A549 (cell line): ENCODE measurements around the gene OR4B1. TPM values are rescaled to one million over a fixed set of nuclear protein-coding genes. Genes with fewer than 3 reads are reported as not detected.
"Not testable (repeated sequence)": the region's sequence is repeated elsewhere in the genome, so short reads cannot be mapped to it uniquely, and the experiment has no call there.

Experiments
- ATAC-seq, 2 experiments: fragments of 200-7000 bp in 1 of 2; fragments of >200 bp in 1 of 2; cut with Nextera tagmentation in 1 of 2; cut with Tn5 transposase in 1 of 2; 3 replicates each; pipeline versions ENCODE4 v1.8.0 to v1.9.1; 2018 to 2020; ENCODE audit warnings: mild to moderate bottlenecking in 1 of 2, moderate library complexity in 1 of 2
- CTCF ChIA-PET: fragments of 300-600 bp; sonication (Branson Sonifier 250); formaldehyde crosslinking; extraction: SDS; loops from one replicate; lab custom pipeline; 2021; ENCODE audit warnings: antibody characterized with exemption, inconsistent platforms; lab: Yijun Ruan, JAX
- POLR2A ChIA-PET: fragments of 350-600 bp; formaldehyde crosslinking; extraction: SDS; loops from one replicate; lab custom pipeline; 2021; ENCODE audit warnings: antibody characterized with exemption, inconsistent platforms; lab: Yijun Ruan, JAX
- DNase-seq, 2 experiments: peaks; one replicate each; pipeline versions ENCODE4 v3.0.0 to v3.0.0-alpha.2; 2011 to 2016; ENCODE audit warnings: low read depth in 1 of 2, low spot score in 1 of 2
- FAIRE-seq: peaks from 2 replicates; lab custom pipeline; 2011; peaks lifted over from hg19 to GRCh38; lab: Jason Lieb, UNC
- H3K27ac ChIP-seq, 2 experiments: fragments of >200 bp; sonication (Bioruptor Twin); formaldehyde crosslinking; 3 replicates each; pipeline ENCODE4 v1.5.1; 2016 to 2017
- H3K4me1 ChIP-seq: fragments of >200 bp; sonication (Bioruptor Twin); formaldehyde crosslinking; 3 replicates; pipeline ENCODE4 v1.6.1; 2016
- H3K4me2 ChIP-seq: fragments of >200 bp; sonication (Bioruptor Twin); formaldehyde crosslinking; 3 replicates; pipeline ENCODE4 v1.6.1; 2016
- H3K4me3 ChIP-seq: fragments of >200 bp; sonication (Bioruptor Twin); formaldehyde crosslinking; 3 replicates; pipeline ENCODE4 v1.5.1; 2016
- H3K9me3 ChIP-seq: fragments of >200 bp; sonication (Bioruptor Twin); formaldehyde crosslinking; 3 replicates; pipeline ENCODE4 v1.6.1; 2016
- EHMT2 ChIP-seq: fragments of 200-600 bp; sonication (generic); IDR thresholded peaks from 2 replicates; pipeline ENCODE4 v1.6.1; 2016; ENCODE audit warnings: antibody characterized with exemption, low read depth, mild to moderate bottlenecking, moderate library complexity
- HOXB5 ChIP-seq: fragments of 250-450 bp; sonication (Bioruptor Pico); IDR thresholded peaks from 2 replicates; pipeline ENCODE4 v1.5.0; 2020; ENCODE audit warnings: mild to moderate bottlenecking, moderate library complexity
- MAFK ChIP-seq: fragments of 450-650 bp; IDR thresholded peaks from 2 replicates; pipeline ENCODE4 v1.6.1; 2014; ENCODE audit not compliant: partially characterized antibody
- MAX ChIP-seq: IDR thresholded peaks from 2 replicates; pipeline ENCODE4 v1.6.1; 2012
- NPAS2 ChIP-seq: fragments of 250-450 bp; sonication (Bioruptor Pico); IDR thresholded peaks from 2 replicates; pipeline ENCODE4 v1.8.0; 2022; ENCODE audit warnings: mild to moderate bottlenecking, moderate library complexity, borderline replicate concordance
- PHF8 ChIP-seq: fragments of 200-600 bp; sonication (generic); IDR thresholded peaks from 2 replicates; pipeline ENCODE4 v1.6.1; 2016; ENCODE audit warnings: low read depth, mild to moderate bottlenecking, antibody characterized with exemption, moderate library complexity, borderline replicate concordance
- POLR2AphosphoS2 ChIP-seq: conservative IDR thresholded peaks from 2 replicates; pipeline ENCODE4 v1.6.1; 2012; ENCODE audit warnings: low read length, improper control_type of control experiment, inconsistent platforms
- RAD21 ChIP-seq, 2 experiments: fragments of >200 bp in 1 of 2; sonication (Bioruptor Twin) in 1 of 2; formaldehyde crosslinking in 1 of 2; IDR thresholded peaks in 1 of 2; conservative IDR thresholded peaks in 1 of 2; 2 replicates in 1 of 2; 3 replicates in 1 of 2; pipeline ENCODE4 v1.6.1; 2012 to 2018; ENCODE audit warnings: inconsistent platforms in 1 of 2
- RARB ChIP-seq: fragments of 250-450 bp; sonication (Bioruptor Pico); IDR thresholded peaks from 2 replicates; pipeline ENCODE4 v1.8.0; 2021; ENCODE audit warnings: mild to moderate bottlenecking, moderate library complexity
- RFX5 ChIP-seq: fragments of 450-650 bp; IDR thresholded peaks from 2 replicates; pipeline ENCODE4 v1.7.1; 2014; ENCODE audit warnings: antibody characterized with exemption, mild to moderate bottlenecking, moderate library complexity
- SMC3 ChIP-seq: fragments of >200 bp; sonication (Bioruptor Twin); formaldehyde crosslinking; IDR thresholded peaks from 3 replicates; pipeline ENCODE4 v1.6.1; 2018; ENCODE audit warnings: inconsistent platforms
- WGBS: methylation state at CpG from one replicate; pipeline ENCODE4 v1.1.6; 2017; ENCODE audit errors: missing lambda C conversion rate; 5-methylcytosine and 5-hydroxymethylcytosine counted together
- polyA plus RNA-seq, 4 experiments: library from polyadenylated mRNA; depleted of rRNA in 3 of 4; stranded (reverse); fragments of >200 nt; fragmentation: RNase III in 1 of 4; extraction: RNeasy Plus Mini Kit Qiagen cat#74134 plus additional on column Dnase treatment in 1 of 4; gene quantifications; 2 replicates in 3 of 4; 3 replicates in 1 of 4; pipeline ENCODE4 v1.2.3, GENCODE V29; 2011 to 2017
- TF ChIP-seq, protein P1 (sequence below): IDR thresholded peaks from 2 replicates; pipeline ENCODE4 v1.6.1; 2012
- TF ChIP-seq, protein P2 (sequence below): fragments of 200-600 bp; sonication (generic); IDR thresholded peaks from 2 replicates; pipeline ENCODE4 v1.6.1; 2016; ENCODE audit warnings: antibody characterized with exemption, mild to moderate bottlenecking, moderate library complexity

The OR4B1 gene
- polyA plus RNA-seq, 2 of the 4 experiments (the other 2 are of a cell fraction) = not detected

- no peaks in the 10 kb centered on the region for H3K9me3 ChIP-seq
- no peak overlapping the region for H3K4me3 ChIP-seq
- H3K4me1 ChIP-seq = no peaks in the 10 kb centered on the region
- no peak for TF ChIP-seq PHF8
- TF ChIP-seq SMC3 = 0 out of 3 replicates have a peak, but pooled peaks have one; percentile 6
- TF ChIP-seq RAD21 (conservative IDR thresholded peaks at IDR 0.05 in 1 of 2, IDR thresholded peaks at IDR 0.05 in 1 of 2) = peak in 1 of 2 experiments; percentile 31; a peak in 1 of 5 replicates
- TF ChIP-seq, protein P1, sequence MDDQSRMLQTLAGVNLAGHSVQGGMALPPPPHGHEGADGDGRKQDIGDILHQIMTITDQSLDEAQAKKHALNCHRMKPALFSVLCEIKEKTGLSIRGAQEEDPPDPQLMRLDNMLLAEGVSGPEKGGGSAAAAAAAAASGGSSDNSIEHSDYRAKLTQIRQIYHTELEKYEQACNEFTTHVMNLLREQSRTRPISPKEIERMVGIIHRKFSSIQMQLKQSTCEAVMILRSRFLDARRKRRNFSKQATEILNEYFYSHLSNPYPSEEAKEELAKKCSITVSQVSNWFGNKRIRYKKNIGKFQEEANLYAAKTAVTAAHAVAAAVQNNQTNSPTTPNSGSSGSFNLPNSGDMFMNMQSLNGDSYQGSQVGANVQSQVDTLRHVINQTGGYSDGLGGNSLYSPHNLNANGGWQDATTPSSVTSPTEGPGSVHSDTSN = no peak
- no peak for TF ChIP-seq NPAS2 (CRISPR knock-in tag)
- 10% methylated on average over 7 of the region's 7 CpGs for WGBS
- DNase-seq (peak; percentile 8 to 32), FAIRE-seq (no peak), ATAC-seq (peak; percentile 50 to 88; a peak in 4 of 6 replicates)
- ChIA-PET POLR2A (no interaction called here), CTCF (interaction anchor here (1.0 to 1.7 kb wide), 2 partner anchors 37 to 39 kb away, joined by 3 read pairs; no protein-coding TSS in a partner anchor)
- H3K4me2 ChIP-seq = no peak overlapping the region
- H3K27ac ChIP-seq = no peak overlapping the region
These were observed 6.6 kb upstream of the OR4B1 start for GRCh38 chr11:48210052-48210451.

DNA sequence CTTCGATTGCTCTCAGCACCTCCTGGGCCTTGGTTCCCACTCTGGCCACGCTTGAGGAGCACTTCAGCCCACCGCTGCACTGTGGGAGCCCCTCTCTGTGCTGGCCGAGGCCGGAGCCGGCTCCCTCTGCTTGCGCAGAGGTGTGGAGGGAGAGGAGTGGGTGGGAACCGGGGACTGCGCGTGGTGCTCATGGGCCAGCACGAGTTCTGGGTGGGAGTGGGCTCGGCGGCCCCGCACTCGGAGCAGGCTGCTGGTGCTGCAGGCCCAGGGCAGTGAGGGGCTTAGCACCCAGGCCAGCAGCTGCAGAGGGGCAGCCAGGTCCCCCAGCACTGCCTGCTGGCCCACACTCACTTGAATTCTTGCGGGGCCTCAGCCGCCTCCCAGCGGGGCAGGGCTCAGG, 12.2 kb downstream of the OR4B1 start:
- Histone ChIP-seq H3K4me1 (no peaks in the 10 kb centered on the region), H3K9me3 (no peaks in the 10 kb centered on the region), H3K4me3 (no peak overlapping the region), H3K27ac (no peak overlapping the region), H3K4me2 (no peak overlapping the region)
- ATAC-seq (no peak), DNase-seq (no peak), FAIRE-seq (no peak)
- POLR2A ChIA-PET = no interaction called here
- 25% methylated on average over 10 of the region's 18 CpGs for WGBS
- TF ChIP-seq MAX = no peak
- TF ChIP-seq HOXB5 = no peak
- no peak for TF ChIP-seq POLR2AphosphoS2
- TF ChIP-seq EHMT2 = no peak
- TF ChIP-seq, protein P2, sequence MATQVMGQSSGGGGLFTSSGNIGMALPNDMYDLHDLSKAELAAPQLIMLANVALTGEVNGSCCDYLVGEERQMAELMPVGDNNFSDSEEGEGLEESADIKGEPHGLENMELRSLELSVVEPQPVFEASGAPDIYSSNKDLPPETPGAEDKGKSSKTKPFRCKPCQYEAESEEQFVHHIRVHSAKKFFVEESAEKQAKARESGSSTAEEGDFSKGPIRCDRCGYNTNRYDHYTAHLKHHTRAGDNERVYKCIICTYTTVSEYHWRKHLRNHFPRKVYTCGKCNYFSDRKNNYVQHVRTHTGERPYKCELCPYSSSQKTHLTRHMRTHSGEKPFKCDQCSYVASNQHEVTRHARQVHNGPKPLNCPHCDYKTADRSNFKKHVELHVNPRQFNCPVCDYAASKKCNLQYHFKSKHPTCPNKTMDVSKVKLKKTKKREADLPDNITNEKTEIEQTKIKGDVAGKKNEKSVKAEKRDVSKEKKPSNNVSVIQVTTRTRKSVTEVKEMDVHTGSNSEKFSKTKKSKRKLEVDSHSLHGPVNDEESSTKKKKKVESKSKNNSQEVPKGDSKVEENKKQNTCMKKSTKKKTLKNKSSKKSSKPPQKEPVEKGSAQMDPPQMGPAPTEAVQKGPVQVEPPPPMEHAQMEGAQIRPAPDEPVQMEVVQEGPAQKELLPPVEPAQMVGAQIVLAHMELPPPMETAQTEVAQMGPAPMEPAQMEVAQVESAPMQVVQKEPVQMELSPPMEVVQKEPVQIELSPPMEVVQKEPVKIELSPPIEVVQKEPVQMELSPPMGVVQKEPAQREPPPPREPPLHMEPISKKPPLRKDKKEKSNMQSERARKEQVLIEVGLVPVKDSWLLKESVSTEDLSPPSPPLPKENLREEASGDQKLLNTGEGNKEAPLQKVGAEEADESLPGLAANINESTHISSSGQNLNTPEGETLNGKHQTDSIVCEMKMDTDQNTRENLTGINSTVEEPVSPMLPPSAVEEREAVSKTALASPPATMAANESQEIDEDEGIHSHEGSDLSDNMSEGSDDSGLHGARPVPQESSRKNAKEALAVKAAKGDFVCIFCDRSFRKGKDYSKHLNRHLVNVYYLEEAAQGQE = no peak
- TF ChIP-seq RARB = no peak
- CTCF ChIA-PET = no interaction called here

DNA sequence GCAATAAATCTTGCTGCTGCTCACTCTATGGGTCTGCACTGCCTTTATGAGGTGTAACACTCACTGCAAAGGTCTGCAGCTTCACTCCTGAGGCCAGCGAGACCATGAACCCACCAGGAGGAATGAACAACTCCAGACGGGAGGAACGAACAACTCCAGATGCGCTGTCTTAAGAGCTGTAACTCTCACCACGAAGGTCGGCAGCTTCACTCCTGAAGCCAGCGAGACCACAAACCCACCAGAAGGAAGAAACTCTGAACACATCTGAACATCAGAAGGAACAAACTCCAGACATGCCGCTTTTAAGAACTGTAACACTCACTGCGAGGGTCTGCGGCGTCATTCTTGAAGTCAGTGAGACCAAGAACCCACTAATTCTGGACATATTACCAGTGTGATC, 13.4 kb downstream of the OR4B1 start:
- H3K27ac ChIP-seq, H3K9me3 ChIP-seq, H3K4me3 ChIP-seq, ATAC-seq, DNase-seq, CTCF ChIA-PET, H3K4me1 ChIP-seq, POLR2A ChIA-PET, FAIRE-seq, H3K4me2 ChIP-seq: not testable (repeated sequence)
- WGBS = 22% methylated on average over 11 of the region's 11 CpGs

GRCh38 chr11:48237727-48238126, 21.1 kb downstream of the OR4B1 start:
- CTCF ChIA-PET = no interaction called here

More at GRCh38 chr11:48237727-48238126, 21.1 kb downstream of the OR4B1 start:
- DNase-seq (no peak), FAIRE-seq (no peak), ATAC-seq (no peak)
- H3K4me3 ChIP-seq = no peak overlapping the region
- no peak overlapping the region for H3K4me2 ChIP-seq
- no peaks in the 10 kb centered on the region for H3K4me1 ChIP-seq
- H3K9me3 ChIP-seq = no peaks in the 10 kb centered on the region; the same call in 2 of the 3 replicates
- no peak overlapping the region for H3K27ac ChIP-seq
- POLR2A ChIA-PET = no interaction called here
- no peak for TF ChIP-seq RFX5
- peak; percentile 68 for TF ChIP-seq MAFK
- WGBS = under 1% methylated on average over 3 of the region's 3 CpGs
